Heart right ventricle (tissue), 16 donors: ENCODE measurements around the gene ZNF25. TPM values are rescaled to one million over a fixed set of nuclear protein-coding genes. Genes with fewer than 3 reads are reported as not detected.

Source experiments
- ATAC-seq, 8 donors: fragments of 200-7000 bp; cut with Tn5 transposase; one replicate each; pipeline ENCODE4 v1.9.1; 2020; ENCODE audit warnings: mild to moderate bottlenecking in 8 of 8, moderate library complexity in 8 of 8, moderate number of reproducible peaks in 1 of 8
- DNase-seq, 2 donors: peaks; one replicate each; pipeline ENCODE4 v3.0.0-alpha.2; 2020
- H3K27ac ChIP-seq, 10 donors: fragments of 200-600 bp; sonication (generic) in 2 of 10; one replicate each; pipeline versions ENCODE4 v1.5.0 to v1.8.0; 2020 to 2022; ENCODE audit warnings: mild to moderate bottlenecking in 3 of 10
- H3K27me3 ChIP-seq, 7 donors: fragments of 200-600 bp; one replicate each; pipeline ENCODE4 v1.8.0; 2021 to 2022; ENCODE audit warnings: mild to moderate bottlenecking in 2 of 7
- H3K36me3 ChIP-seq, 9 donors: fragments of 200-600 bp; sonication (generic) in 1 of 9; one replicate each; pipeline versions ENCODE4 v1.5.0 to v1.8.0; 2020 to 2022; ENCODE audit warnings: mild to moderate bottlenecking in 2 of 9
- H3K4me1 ChIP-seq, 9 donors: fragments of 200-600 bp; sonication (generic) in 1 of 9; one replicate each; pipeline versions ENCODE4 v1.5.0 to v1.8.0; 2020 to 2022; ENCODE audit warnings: mild to moderate bottlenecking in 4 of 9
- H3K4me3 ChIP-seq, 10 donors: fragments of 200-600 bp; sonication (generic) in 2 of 10; one replicate each; pipeline versions ENCODE4 v1.5.0 to v1.8.0; 2020 to 2022; ENCODE audit warnings: mild to moderate bottlenecking in 7 of 10, moderate library complexity in 2 of 10
- H3K9me3 ChIP-seq, 11 donors: fragments of 200-600 bp in 10 of 11; sonication (generic) in 2 of 11; one replicate each; pipeline versions ENCODE4 v1.5.0 to v1.8.0; 2013 to 2022; ENCODE audit warnings: mild to moderate bottlenecking in 2 of 11, control low read depth in 1 of 11, moderate library complexity in 1 of 11
- WGBS, 2 donors: extraction: QIAGEN DNeasy Blood & Tissue Kit; methylation state at CpG; one replicate each; pipeline ENCODE4 v1.1.7; 2013; ENCODE audit warnings: inconsistent platforms in 1 of 2; 5-methylcytosine and 5-hydroxymethylcytosine counted together
- intact Hi-C, 10 donors: fragments of 100-400 bp; cut with DNase I; formaldehyde crosslinking; loops; one replicate each; pipeline versions ENCODE4 v1.11.1 to v1.14.2; 2022
- polyA plus RNA-seq, 2 donors: library from polyadenylated mRNA; stranded (reverse); fragments of 200-250 nt; gene quantifications; one replicate each; pipeline ENCODE4 v1.2.3, GENCODE V29; 2013
- total RNA-seq, 10 donors: library from RNA; stranded (reverse); fragmentation: NEBNext Ultra II Directional in 3 of 10; extraction: Animal tissue kit (Norgen Biotek cat#: 25700) in 3 of 10; gene quantifications; one replicate each; pipeline versions ENCODE4 v1.2.1 to v1.2.4, GENCODE V29; 2021 to 2023
- TF ChIP-seq, protein P1 (sequence below), 9 donors: fragments of 200-600 bp; sonication (generic) in 2 of 9; IDR thresholded peaks; one replicate each; pipeline versions ENCODE4 v1.5.0 to v1.8.0; 2021 to 2022; ENCODE audit warnings: antibody characterized with exemption in 9 of 9, mild to moderate bottlenecking in 5 of 9, moderate library complexity in 1 of 9
- donor health status: Arrhythmogenic right ventricular cardiomyopathy.
- donor health status: ischemic (EF 13 %, LVEDD 7.1; RV severe dilation, severe dysfunction).
- donor health status: healthy with polysubstance abuse.
- donor health status: DM: no; HTN: yes; CAD: no.
- donor health status: DM: no; HTN: no; CAD: no.
- donor health status: ischemic (EF 25% LVEDD 6.9; RV normal size, moderate dysfunction).
- donor health status: ischemic (EF 25% LVEDD 5.7; RV mildly dilated, moderate dysfunction).
- donor health status: healthy.
- donor health status: DM: yes; HTN: yes; CAD: no.
- donor health status: Ischemic cardiomyopathy.
- donor health status: ischemic (EF 35%, LVEDD 5.7; RV mildly dilated, moderate dysfunction).
- donor health status: nonischemic (EF 11% LVEDD 7.7; RV severe dilation, severe dysfunction).
- donor health status: DM: yes; HTN: yes; CAD: no.
- donor health status: PGD.
- donor health status: ischemic (EF 29% LVEDD 5.4; RV normal size, mild dysfunction).
- donor health status: nonischemic (EF 23%, LVEDD 6.1; RV moderate dilation, normal function).

Gene ZNF25
- total and polyA plus RNA-seq, 12 donors, result 4.1 to 22.9 (median 18.9) TPM

DNA sequence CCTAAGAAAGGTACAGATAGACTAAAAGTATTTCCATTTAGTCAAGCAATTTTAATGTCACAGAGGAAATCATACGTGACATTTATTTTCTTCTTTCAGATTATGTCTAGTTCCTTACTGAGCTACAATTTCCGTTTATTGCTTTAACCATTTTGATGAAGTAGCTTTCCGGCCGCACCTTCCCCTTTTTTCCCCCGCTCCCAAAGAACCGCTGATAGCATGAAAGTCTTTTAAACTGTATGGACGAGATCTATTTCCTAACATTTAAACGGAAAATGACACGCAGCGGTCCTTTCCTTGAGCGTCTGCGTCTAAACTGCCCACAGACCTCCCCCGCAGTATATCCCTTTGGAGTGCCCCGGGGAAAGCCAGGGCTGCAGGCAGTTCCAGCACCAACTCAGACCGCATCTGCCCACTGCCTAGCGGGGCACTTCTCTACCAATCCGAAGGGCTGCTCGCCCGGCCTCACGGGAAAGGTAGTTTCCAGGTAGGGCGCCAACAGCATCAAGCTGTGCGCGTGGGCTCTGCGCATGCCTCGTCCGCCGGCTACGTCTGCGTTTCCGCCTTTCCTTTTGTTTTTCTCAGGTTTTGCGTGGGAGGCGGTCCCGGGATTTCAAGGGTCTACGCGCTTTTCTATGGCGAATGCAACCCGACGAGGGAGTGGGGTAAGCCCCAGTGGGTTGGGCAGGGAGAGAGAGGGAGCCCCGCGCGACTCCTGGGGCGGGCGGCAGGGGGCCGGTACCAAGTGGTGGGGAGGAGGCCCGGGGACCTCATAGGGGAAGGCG is 33.9 kb upstream of the ZNF25 start, which contains the start of gene ZNF33A:
ZNF33A (plus strand) TSS at position 557 of the 785 bp plus-strand sequence. CDS start 1,667 bp downstream, outside the sequence.
- H3K36me3 ChIP-seq, result peaks cover 0 to 30% (median 0%) of the 10 kb centered on the region in 9 donors
- H3K4me3 ChIP-seq, result peak within 1 kb of the TSS; percentile 29 to 80 (median 70)
- peaks cover 0 to 17% (median 9%) of the 10 kb centered on the region in 9 donors for H3K4me1 ChIP-seq
- TF ChIP-seq, protein P1, sequence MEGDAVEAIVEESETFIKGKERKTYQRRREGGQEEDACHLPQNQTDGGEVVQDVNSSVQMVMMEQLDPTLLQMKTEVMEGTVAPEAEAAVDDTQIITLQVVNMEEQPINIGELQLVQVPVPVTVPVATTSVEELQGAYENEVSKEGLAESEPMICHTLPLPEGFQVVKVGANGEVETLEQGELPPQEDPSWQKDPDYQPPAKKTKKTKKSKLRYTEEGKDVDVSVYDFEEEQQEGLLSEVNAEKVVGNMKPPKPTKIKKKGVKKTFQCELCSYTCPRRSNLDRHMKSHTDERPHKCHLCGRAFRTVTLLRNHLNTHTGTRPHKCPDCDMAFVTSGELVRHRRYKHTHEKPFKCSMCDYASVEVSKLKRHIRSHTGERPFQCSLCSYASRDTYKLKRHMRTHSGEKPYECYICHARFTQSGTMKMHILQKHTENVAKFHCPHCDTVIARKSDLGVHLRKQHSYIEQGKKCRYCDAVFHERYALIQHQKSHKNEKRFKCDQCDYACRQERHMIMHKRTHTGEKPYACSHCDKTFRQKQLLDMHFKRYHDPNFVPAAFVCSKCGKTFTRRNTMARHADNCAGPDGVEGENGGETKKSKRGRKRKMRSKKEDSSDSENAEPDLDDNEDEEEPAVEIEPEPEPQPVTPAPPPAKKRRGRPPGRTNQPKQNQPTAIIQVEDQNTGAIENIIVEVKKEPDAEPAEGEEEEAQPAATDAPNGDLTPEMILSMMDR (IDR thresholded peaks at IDR 0.05), result peak in 1 of 9 donors; percentile 36
- peak; percentile 89 to 92 for DNase-seq
- intact Hi-C loops, result loop anchor here in 7 of 10 donors (1.0 to 10.0 kb wide), 8 partner anchors 33 to 156 kb away; partner anchors contain the start of genes ZNF25 (in 6 of the 7), ZNF37A (in 4 of the 7) and ZNF248 (in 2 of the 7)
- ATAC-seq, result peak; percentile 92 to 99 (median 96)
- H3K27me3 ChIP-seq, result no peaks in the 10 kb centered on the region
- H3K9me3 ChIP-seq, result peaks cover 0 to 7% (median 0%) of the 10 kb centered on the region in 11 donors
- WGBS, 2 donors, result 1% methylated on average over 46 of the region's 46 CpGs
- H3K27ac ChIP-seq, result peak within 1 kb of the TSS; percentile 94 to 99 (median 98)

DNA sequence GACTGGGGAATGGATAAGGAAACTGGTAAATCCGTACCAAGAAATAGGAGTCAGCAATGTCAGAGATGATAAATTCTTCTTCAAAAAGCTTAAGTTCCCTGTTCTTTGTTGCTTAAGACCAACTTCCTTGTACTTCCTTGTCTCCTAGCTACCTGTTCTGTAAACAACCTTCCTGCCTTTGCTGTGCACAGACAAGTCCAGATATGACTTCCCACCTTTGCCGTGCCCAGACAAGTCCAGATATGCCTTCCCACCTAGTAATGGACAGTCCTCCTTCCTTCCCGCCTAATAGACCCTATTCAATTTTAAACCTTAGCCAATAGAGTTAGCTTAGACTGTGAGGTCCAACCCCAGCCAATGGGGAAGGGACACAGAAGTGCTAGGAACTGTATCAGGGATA is 31.5 kb upstream of the ZNF25 start:
- no peak overlapping the region for H3K27ac ChIP-seq
- H3K36me3 ChIP-seq, result peaks cover 0 to 7% (median 0%) of the 10 kb centered on the region in 9 donors
- H3K9me3 ChIP-seq, result peaks cover 0 to 7% (median 0%) of the 10 kb centered on the region in 11 donors
- H3K4me3 ChIP-seq, result no peak overlapping the region
- peaks cover 0 to 17% (median 9%) of the 10 kb centered on the region in 9 donors for H3K4me1 ChIP-seq
- no peaks in the 10 kb centered on the region for H3K27me3 ChIP-seq
- DNase-seq (no peak), ATAC-seq (no peak)
- TF ChIP-seq, protein P1 (IDR thresholded peaks at IDR 0.05), result no peak
- 78 to 84% methylated on average over 3 of the region's 3 CpGs for WGBS, 2 donors
- intact Hi-C loops, result loop anchor here in 1 of 10 donors (10.0 kb wide), 1 partner anchor 87 kb away; the partner anchor contains the start of gene ZNF37A

DNA sequence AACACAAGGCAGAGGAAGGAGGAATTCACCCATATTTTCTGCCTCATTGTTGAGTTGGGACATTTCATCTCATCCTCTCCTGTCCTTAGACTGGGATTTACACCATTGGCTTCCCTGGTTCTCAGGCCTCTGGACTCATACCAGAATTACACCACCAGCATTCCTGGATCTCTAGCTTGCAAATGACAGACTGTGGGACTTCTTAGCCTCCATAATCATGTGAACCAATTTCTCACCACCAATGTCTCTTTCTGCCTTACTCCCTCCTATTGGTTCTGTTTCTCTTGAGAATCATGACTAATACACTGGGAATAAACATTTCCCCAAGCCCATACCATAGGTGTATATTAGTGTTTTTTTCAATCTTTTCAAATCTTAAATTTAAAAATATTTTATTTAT is 31.1 kb upstream of the ZNF25 start:
- ATAC-seq (no peak), DNase-seq (no peak)
- no peak overlapping the region for H3K4me3 ChIP-seq
- H3K27ac ChIP-seq, result peak overlapping the region in 1 of 10 donors; percentile 13
- H3K36me3 ChIP-seq, result peaks cover 0 to 2% (median 0%) of the 10 kb centered on the region in 9 donors
- intact Hi-C loops, result loop anchor here in 1 of 10 donors (10.0 kb wide), 1 partner anchor 87 kb away; the partner anchor contains the start of gene ZNF37A
- peaks cover 0 to 17% (median 9%) of the 10 kb centered on the region in 9 donors for H3K4me1 ChIP-seq
- H3K9me3 ChIP-seq, result peaks cover 0 to 7% (median 0%) of the 10 kb centered on the region in 11 donors
- TF ChIP-seq, protein P1 (IDR thresholded peaks at IDR 0.05), result no peak
- no peaks in the 10 kb centered on the region for H3K27me3 ChIP-seq

DNA sequence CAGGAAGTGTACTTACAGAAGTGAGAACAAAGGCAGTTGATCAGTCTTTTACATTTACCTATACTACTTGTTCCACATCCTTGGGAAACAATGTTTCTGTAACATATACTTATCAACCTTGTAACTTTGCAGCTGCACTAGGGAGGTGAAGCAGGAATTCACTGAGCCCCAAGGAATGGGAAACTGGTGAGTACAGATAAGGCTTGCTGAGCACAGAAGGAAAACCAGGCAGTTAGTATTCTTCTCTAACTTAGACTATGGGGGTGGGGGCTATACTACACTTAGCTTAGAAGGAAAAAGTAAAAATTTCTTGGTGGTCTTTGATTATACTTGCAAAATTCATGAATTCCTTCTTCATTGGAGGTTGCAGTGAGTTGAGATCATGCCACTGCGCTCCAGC is 27.1 kb upstream of the ZNF25 start:
- Histone ChIP-seq H3K9me3 (peaks cover 0 to 5% (median 0%) of the 10 kb centered on the region in 11 donors), H3K4me1 (no peaks in the 10 kb centered on the region), H3K36me3 (no peaks in the 10 kb centered on the region), H3K4me3 (no peak overlapping the region), H3K27ac (no peak overlapping the region), H3K27me3 (no peaks in the 10 kb centered on the region)
- DNase-seq (no peak), ATAC-seq (no peak)
- intact Hi-C loops, result loop anchor here in 1 of 10 donors (10.0 kb wide), 1 partner anchor 91 kb away; the partner anchor contains the start of gene ZNF37A
- WGBS, 2 donors, result 80 to 95% methylated on average over 1 of the region's 1 CpG
- TF ChIP-seq, protein P1 (IDR thresholded peaks at IDR 0.05), result no peak
